ENCODE data around the gene SMIM45.

Gene SMIM45

GRCh38 chr22:41976961-41977566 lies 25.1 kb downstream of the SMIM45 start:
- no peak for DNase-seq
- peaks cover 7 to 17% (median 8%) of the 10 kb centered on the region in 3 donors for H3K4me1 ChIP-seq
- intact Hi-C loops (cut with DNase I) = no loop called here

GRCh38 chr22:41978732-41979131 lies 26.8 kb downstream of the SMIM45 start:
- DNase-seq = no peak
- H3K4me1 ChIP-seq = peaks cover 7 to 17% (median 8%) of the 10 kb centered on the region in 3 donors
- no peaks in the 10 kb centered on the region for H3K9me3 ChIP-seq
- peaks cover 4 to 55% (median 9%) of the 10 kb centered on the region in 4 donors for H3K27me3 ChIP-seq
- H3K36me3 ChIP-seq = no peaks in the 10 kb centered on the region
- TF ChIP-seq POLR2A (IDR thresholded peaks at IDR 0.05) = no peak
- TF ChIP-seq CTCF (IDR thresholded peaks at IDR 0.05) = no peak
- 100% methylated on average over 1 of the region's 1 CpG for WGBS, 2 donors
- intact Hi-C loops (cut with DNase I) = no loop called here
- H3K4me3 ChIP-seq = no peak overlapping the region
- no peak overlapping the region for H3K27ac ChIP-seq

More at GRCh38 chr22:41976961-41977566, 25.1 kb downstream of the SMIM45 start:
- Histone ChIP-seq H3K9me3 (no peaks in the 10 kb centered on the region), H3K36me3 (no peaks in the 10 kb centered on the region), H3K4me3 (peak overlapping the region; percentile 17 to 68 (median 42)), H3K27me3 (peaks cover 4 to 72% (median 9%) of the 10 kb centered on the region in 4 donors), H3K27ac (no peak overlapping the region)
- no peak for TF ChIP-seq POLR2A (IDR thresholded peaks at IDR 0.05)
- no peak for TF ChIP-seq CTCF (IDR thresholded peaks at IDR 0.05)
- WGBS, 2 donors = 6 to 10% methylated on average over 2 to 26 of the region's 46 CpGs

- Histone ChIP-seq H3K27ac (no peak overlapping the region), H3K4me3 (no peak overlapping the region), H3K4me1 (peaks cover 7 to 17% (median 8%) of the 10 kb centered on the region in 3 donors), H3K27me3 (peaks cover 4 to 46% (median 9%) of the 10 kb centered on the region in 4 donors), H3K9me3 (no peaks in the 10 kb centered on the region), H3K36me3 (no peaks in the 10 kb centered on the region)
- 66 to 82% methylated on average over 7 to 9 of the region's 9 CpGs for WGBS, 2 donors
- TF ChIP-seq CTCF (IDR thresholded peaks at IDR 0.05) = no peak
- no peak for TF ChIP-seq POLR2A (IDR thresholded peaks at IDR 0.05)
- DNase-seq = no peak
- intact Hi-C loops (cut with DNase I) = no loop called here
Observed at GRCh38 chr22:41979423-41980250, 27.7 kb downstream of the SMIM45 start.

- TF ChIP-seq POLR2A (IDR thresholded peaks at IDR 0.05) (no peak), CTCF (IDR thresholded peaks at IDR 0.05) (no peak)
- Histone ChIP-seq H3K4me3 (no peak overlapping the region), H3K27ac (no peak overlapping the region), H3K9me3 (no peaks in the 10 kb centered on the region), H3K4me1 (no peaks in the 10 kb centered on the region), H3K36me3 (no peaks in the 10 kb centered on the region), H3K27me3 (peaks cover 0 to 15% (median 1%) of the 10 kb centered on the region in 4 donors)
- intact Hi-C loops (cut with DNase I) = no loop called here
- WGBS, 2 donors = 80 to 84% methylated on average over 5 of the region's 5 CpGs
- DNase-seq = no peak
Observed at GRCh38 chr22:41982865-41983264, 30.9 kb downstream of the SMIM45 start.

All from esophagus squamous epithelium (tissue), 5 donors.